ENCODE results near the gene PTPRR. TPM values are rescaled to one million over a fixed set of nuclear protein-coding genes. Genes with fewer than 3 reads are reported as not detected.

Gene PTPRR
- total and polyA plus RNA-seq, 2 of the 13 experiments (the other 11 are each of a cell fraction or from before 2014, with no cell fraction given): not detected

DNA sequence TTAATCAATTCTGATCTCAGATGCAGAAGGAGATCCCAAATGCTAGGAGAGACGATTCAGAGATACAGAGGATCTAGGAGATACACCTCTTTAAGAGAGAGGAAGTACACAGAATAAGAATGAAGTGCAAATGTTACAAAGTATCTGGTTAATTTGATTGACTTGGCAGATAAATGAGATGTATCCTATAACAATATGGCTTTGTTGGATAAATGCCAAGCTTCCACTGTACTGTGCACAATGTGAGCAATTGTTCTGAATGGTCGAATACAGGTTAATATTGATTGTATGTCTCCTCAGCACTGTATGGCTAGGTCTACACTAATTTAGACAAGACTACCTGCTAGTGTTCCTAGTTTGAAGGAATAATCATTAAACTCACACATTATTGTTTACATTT lies 163.7 kb downstream of the PTPRR start (continued):
- TF ChIP-seq, protein P1, sequence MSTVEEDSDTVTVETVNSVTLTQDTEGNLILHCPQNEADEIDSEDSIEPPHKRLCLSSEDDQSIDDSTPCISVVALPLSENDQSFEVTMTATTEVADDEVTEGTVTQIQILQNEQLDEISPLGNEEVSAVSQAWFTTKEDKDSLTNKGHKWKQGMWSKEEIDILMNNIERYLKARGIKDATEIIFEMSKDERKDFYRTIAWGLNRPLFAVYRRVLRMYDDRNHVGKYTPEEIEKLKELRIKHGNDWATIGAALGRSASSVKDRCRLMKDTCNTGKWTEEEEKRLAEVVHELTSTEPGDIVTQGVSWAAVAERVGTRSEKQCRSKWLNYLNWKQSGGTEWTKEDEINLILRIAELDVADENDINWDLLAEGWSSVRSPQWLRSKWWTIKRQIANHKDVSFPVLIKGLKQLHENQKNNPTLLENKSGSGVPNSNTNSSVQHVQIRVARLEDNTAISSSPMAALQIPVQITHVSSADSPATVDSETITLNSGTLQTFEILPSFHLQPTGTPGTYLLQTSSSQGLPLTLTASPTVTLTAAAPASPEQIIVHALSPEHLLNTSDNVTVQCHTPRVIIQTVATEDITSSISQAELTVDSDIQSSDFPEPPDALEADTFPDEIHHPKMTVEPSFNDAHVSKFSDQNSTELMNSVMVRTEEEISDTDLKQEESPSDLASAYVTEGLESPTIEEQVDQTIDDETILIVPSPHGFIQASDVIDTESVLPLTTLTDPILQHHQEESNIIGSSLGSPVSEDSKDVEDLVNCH (CRISPR knock-in tag; IDR thresholded peaks at IDR 0.05): no peak
- TF ChIP-seq SIX1 (CRISPR knock-in tag; IDR thresholded peaks at IDR 0.05; ENCODE audit: borderline replicate concordance) (no peak), NCOA1 (CRISPR knock-in tag; IDR thresholded peaks at IDR 0.05) (no peak)
- TF ChIP-seq, protein P2, sequence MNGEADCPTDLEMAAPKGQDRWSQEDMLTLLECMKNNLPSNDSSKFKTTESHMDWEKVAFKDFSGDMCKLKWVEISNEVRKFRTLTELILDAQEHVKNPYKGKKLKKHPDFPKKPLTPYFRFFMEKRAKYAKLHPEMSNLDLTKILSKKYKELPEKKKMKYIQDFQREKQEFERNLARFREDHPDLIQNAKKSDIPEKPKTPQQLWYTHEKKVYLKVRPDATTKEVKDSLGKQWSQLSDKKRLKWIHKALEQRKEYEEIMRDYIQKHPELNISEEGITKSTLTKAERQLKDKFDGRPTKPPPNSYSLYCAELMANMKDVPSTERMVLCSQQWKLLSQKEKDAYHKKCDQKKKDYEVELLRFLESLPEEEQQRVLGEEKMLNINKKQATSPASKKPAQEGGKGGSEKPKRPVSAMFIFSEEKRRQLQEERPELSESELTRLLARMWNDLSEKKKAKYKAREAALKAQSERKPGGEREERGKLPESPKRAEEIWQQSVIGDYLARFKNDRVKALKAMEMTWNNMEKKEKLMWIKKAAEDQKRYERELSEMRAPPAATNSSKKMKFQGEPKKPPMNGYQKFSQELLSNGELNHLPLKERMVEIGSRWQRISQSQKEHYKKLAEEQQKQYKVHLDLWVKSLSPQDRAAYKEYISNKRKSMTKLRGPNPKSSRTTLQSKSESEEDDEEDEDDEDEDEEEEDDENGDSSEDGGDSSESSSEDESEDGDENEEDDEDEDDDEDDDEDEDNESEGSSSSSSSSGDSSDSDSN (CRISPR knock-in tag; IDR thresholded peaks at IDR 0.05): no peak

DNA sequence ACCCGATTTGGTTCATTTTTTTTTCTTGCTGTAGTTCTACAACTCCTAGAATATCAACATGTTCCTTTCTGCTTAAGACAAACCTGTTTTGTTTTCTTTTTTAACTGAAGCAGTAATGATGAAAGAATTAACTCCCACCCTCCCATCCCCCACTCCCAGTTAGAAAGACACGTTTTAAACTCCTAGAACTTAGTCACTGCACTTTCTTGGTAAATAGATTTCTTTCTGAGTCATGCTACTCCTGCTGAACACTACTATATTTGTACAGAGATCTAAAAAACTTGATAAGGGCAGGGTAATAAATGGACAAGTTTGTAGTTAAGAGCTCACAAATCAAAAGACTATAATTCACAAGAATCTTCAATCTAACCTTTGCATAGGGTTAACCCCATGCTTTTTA lies 164.4 kb downstream of the PTPRR start:
- 14% methylated on average over 2 of the region's 2 CpGs for WGBS (ENCODE audit: low lambda C conversion rate)
- TF ChIP-seq, protein P3, sequence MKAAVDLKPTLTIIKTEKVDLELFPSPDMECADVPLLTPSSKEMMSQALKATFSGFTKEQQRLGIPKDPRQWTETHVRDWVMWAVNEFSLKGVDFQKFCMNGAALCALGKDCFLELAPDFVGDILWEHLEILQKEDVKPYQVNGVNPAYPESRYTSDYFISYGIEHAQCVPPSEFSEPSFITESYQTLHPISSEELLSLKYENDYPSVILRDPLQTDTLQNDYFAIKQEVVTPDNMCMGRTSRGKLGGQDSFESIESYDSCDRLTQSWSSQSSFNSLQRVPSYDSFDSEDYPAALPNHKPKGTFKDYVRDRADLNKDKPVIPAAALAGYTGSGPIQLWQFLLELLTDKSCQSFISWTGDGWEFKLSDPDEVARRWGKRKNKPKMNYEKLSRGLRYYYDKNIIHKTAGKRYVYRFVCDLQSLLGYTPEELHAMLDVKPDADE (CRISPR knock-in tag; IDR thresholded peaks at IDR 0.05): no peak
- TF ChIP-seq, protein P4, sequence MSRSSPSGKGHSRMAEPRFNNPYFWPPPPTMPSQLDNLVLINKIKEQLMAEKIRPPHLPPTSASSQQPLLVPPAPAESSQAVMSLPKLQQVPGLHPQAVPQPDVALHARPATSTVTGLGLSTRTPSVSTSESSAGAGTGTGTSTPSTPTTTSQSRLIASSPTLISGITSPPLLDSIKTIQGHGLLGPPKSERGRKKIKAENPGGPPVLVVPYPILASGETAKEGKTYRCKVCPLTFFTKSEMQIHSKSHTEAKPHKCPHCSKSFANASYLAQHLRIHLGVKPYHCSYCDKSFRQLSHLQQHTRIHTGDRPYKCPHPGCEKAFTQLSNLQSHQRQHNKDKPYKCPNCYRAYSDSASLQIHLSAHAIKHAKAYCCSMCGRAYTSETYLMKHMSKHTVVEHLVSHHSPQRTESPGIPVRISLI (CRISPR knock-in tag; IDR thresholded peaks at IDR 0.05; ENCODE audit: borderline replicate concordance): no peak
- TF ChIP-seq, protein P5, sequence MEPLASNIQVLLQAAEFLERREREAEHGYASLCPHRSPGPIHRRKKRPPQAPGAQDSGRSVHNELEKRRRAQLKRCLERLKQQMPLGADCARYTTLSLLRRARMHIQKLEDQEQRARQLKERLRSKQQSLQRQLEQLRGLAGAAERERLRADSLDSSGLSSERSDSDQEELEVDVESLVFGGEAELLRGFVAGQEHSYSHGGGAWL (CRISPR knock-in tag; IDR thresholded peaks at IDR 0.05): no peak

More for the DNA sequence above, 164.4 kb downstream of the PTPRR start:
- no peak for ATAC-seq
- Histone ChIP-seq H3K4me1 (ENCODE audit: insufficient read depth, low read length) (peaks cover 6% of the 10 kb centered on the region; the same call in 1 of the 2 replicates), H3K9me3 (ENCODE audit: low read length) (no peaks in the 10 kb centered on the region), H3K27me3 (ENCODE audit: control insufficient read depth in 1 of 2, insufficient read depth in 2 of 2, low read length in 2 of 2) (no peaks in the 10 kb centered on the region; a peak in 1 of 5 replicates), H3K36me3 (replicated peaks in 1 of 2; ENCODE audit: control insufficient read depth in 1 of 2, insufficient read depth in 2 of 2, low read length in 2 of 2) (no peaks in the 10 kb centered on the region), H3K9ac (ENCODE audit: insufficient read depth, low read depth, low read length) (no peak overlapping the region), H3K4me3 (replicated peaks in 1 of 3; ENCODE audit: insufficient read depth in 1 of 3, low read depth in 2 of 3, low read length in 3 of 3) (no peak overlapping the region), H4K20me1 (ENCODE audit: insufficient read depth, low read length) (no peaks in the 10 kb centered on the region), H3K79me2 (ENCODE audit: insufficient read depth, low read length) (no peaks in the 10 kb centered on the region), H3K4me2 (ENCODE audit: low read depth, low read length) (no peak overlapping the region), H3K27ac (ENCODE audit: extremely low read length, insufficient read depth, low read length) (no peak overlapping the region), H2AFZ (ENCODE audit: low read length) (no peak overlapping the region)
- intact Hi-C loops (cut with micrococcal nuclease; ENCODE audit: unreplicated experiment) (no loop called here), in situ Hi-C loops (cut with HindIII; ENCODE audit: extremely low pct_ligation_motif_present, low pct_unique_long_range_greater_than_20kb) (no loop called here)
- no TSS peak for BruUV-seq (replicated peaks)
- POLR2A ChIA-PET: no interaction called here
- no peak for DNase-seq (ENCODE audit: low spot score)
- no peak for FAIRE-seq
- CTCF ChIA-PET (ENCODE audit: low intra/inter-chr PET ratio, low total read pairs): no interaction called here

All from HepG2 (cell line).